ENCODE results near the gene CDH23.

GRCh38 chr10:71700731-71701368, 304.1 kb downstream of the CDH23 start:
- TF ChIP-seq CTCF (IDR thresholded peaks at IDR 0.05; ENCODE audit: low read length) (no peak), EZH2 (optimal IDR thresholded peaks at IDR 0.05; ENCODE audit: low read depth, low read length) (no peak)

Data from MM.1S (cell line).